OCI-M2 (cell line): Measurements from ENCODE around the gene NCK2.

Source experiments
- DNase-seq: peaks from one replicate; lab custom pipeline; 2025; ENCODE audit not compliant: unreplicated experiment; lab: John Stamatoyannopoulos, UW

NCK2 gene

DNA sequence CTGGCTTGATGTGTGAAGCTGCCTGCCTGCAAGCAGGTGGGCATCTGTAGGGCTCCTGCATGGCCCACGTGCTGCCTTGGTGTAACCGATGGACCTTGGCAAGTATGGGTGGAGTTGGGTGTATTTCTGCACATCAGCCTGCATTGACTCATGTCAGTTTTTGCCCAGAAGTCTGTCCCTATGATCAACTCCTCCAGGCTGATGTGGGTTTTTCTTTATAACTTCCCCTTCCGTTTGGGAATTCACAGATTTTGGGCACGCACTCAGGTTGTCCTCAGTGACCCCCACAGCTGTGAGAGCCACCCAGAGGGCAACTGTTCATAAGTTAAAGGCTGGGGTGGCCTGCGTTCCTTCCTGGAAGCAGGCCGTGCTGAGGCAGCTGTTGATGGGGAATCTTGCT, 123.3 kb downstream of the NCK2 start:
- no peak for DNase-seq

DNA sequence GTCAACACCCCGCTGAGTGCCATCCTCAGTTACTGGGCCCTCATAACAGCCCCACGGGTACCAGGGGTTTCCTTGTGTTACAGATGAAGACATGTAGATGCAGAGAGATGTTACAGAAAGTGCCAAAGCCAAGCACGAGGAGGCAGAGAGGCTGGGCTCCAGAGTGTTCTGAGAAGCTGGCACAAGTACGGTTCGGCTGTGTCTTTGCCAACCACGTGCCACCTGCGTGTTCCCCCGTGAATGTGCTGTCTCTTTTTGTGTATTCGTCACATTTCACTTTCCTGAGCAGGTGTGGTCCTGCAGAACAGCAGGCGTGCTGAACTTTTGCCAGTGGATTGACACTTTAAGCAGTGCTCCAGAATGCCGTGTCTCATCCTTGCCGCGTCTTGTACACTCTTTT, 124.6 kb downstream of the NCK2 start:
- DNase-seq: no peak

DNA sequence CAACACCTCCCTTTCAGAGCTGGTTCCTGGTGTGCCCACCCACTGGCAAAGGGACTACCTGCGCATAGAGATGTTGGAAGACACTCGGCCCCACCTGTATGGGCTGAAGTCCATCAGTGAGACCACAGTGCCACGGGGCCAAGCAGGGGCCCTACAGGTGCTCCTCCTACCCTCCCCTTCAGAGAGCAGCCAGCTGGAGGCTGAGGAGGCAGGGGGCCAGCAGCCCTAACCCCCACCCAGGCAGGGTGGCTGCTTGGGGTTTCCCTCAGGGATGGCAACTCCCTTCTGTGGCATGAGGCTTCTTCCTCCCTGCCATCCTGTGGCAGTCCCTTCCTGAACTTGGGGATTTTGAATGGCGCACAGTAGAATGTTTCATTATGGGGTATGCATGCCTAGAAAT, 125.3 kb downstream of the NCK2 start:
- no peak for DNase-seq

DNA sequence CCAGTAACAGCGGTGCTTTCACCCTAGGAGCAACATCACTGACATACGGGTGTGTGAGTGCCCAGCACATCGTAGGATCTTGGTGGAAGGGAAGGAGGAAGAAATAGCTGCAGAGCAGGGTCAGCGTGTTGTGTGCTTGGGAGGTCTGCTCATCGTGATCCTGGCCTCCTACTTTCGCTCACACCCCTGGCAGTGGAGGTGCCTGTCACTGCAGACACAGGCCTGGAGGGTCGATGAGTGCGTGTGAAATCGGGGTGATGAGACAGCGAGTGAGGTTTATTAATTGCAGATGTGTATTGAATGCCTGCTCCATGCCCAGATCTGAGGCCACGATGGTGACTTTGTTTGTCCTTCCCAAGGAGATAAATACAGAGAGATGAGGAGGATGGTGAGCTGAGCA, 126.1 kb downstream of the NCK2 start:
- no peak for DNase-seq

DNA sequence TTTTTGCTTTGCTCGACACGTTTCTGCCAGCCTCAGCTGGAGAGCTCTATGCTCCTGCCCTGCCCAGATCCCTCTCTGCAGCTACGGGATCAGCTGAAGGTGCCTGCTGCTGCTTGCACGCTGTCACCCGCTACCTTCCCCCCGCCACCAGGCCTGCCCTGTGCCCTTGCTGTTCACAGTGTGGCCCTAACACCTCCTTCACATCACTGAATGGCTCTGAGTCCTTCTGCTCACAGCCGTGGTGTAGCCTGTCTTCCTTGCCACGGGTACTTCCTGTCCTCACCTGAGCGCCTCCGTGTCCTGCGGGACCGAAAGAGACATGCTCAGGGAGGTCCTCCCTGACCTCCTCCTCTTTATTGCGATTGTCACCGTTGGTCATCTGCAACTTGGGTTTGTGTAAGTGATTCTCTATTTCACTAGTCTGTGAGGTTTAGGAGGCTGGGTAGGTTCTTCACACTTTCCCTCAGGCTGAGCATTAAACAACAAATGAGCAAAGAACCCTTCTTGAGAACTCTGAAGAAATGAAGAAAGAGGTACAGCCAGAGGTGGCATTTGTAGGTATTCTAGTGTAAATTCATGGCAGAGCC, 127.5 kb downstream of the NCK2 start:
- no peak for DNase-seq

DNA sequence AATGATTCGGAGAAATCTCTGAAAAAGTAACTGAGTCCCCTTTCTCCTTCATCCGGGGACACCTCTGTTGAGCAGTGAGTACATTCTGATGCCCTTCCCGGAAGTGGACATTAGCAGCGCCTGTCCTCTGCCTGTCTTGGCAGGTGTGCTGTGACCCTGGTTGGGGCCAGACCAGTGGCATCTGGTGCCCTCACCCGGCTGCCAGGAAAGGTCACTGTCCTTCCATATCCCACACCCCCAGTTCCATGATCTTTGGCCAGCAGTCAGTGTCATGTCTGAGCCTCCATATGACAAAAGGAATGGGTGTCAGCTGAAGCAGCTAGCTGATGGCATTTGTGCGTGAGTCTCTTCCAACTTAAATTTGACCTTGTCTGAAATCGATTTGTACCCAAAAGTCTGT, 128.1 kb downstream of the NCK2 start:
- no peak for DNase-seq

DNA sequence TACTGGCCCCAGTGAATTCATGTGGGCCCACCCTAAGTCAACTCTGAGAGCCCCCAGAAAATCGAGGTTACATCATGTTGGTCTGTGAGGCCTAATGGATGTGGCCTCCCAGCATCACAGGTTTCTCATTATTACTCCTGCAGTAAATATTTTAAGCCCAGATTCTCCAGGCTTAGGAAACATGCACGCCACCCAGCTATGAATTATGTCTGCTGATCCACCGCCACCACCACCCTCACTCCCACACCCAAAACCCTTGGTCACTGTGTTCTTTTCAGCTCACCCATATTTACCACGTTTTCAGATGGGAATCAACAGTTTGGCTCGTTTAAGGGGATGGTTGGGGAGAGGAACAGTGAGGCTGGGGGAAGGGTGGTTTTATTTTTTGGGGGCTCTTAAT, 128.6 kb downstream of the NCK2 start:
- no peak for DNase-seq

DNA sequence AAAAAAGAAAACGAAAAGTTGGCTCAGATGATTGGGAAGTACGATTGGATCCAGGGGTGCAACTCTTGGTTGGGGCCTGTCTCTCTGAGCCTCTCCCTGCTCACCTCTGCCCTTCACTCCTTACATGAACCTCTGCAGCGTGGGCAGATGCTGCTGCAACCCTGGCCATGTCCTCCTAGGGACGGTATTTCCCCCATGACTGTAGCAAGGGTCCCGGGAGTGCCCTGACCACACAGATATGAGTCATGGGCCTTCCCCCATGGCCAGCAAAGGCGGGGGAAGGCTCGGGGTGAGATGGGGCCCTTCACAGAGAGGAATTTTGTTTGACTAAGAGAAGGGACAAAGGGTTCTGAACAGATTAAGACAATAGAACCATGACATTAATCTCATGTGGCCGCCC, 129.0 kb downstream of the NCK2 start:
- no peak for DNase-seq

DNA sequence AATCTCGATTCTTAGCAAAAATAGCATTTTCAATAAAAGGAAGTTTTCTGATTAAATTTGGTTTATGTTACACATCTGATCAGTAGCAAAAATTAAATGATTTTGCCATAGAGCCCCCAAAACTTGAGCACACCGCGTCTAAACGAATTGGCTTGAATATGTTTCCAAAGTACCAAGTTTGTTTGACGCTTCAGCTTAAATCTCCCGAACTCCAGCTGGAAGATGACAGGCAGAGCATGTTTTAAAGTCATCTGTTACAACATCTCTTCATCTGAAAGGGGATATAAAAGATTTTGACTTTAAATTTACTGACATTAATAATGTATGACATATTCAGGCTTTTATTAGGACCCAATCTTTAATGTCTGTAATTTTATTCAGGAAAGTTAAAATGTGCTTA, 129.8 kb downstream of the NCK2 start:
- no peak for DNase-seq

DNA sequence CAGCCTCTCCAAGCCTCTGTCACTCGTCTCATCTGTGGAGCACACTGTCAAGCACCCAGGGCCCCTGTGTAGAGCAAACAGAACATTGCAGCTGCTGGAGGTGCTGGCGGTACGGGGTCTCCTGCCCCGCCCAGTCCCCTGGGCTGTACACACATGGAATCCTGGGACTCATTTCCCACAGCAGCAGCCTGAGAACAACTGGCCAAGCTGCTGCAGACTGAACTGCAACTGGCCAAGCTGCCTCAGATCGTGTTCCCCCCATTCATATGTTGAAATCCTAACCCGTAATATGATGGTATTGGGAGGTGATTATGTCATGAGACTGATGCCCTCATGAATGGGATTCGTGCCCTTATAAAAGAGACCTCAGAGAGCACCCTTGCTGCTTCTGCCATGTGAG, 130.5 kb downstream of the NCK2 start:
- no peak for DNase-seq

DNA sequence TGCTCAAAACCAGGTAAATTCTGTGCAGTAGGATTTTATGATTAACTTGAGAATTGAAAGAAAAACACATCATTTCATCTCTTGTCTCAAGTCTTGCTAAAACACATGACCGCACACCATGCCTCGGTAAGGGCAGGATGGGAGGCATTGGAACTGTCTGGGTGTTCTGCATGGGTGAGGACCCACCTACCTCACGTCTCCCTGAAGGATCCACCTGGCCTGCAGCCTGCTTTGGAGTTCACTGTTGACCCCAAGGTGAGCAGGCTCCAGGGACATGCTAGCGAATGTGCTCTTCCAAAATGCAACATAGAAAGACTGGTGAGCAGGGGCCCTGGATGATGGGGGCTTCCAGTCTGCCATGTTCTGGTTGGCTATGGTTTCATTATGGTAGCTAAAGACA, 131.5 kb downstream of the NCK2 start:
- no peak for DNase-seq

DNA sequence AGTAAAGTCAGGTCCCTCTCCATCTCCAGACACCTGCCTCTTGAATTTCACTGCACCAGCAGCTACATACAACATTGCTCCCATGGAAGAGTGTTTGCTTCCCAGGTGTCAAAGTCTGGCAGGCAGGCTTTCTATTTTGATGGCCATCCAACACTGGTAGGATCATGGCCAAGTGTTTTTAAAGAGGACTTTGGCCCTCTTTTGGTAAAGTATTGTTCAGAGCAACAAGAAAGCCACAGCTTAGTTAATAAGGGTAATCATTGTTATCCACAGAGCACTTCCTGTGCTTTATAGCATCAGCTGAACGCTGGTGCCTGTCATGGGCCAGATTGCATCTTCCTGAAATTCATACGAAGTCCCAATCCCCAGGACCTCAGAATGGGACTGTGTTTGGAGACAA, 133.2 kb downstream of the NCK2 start:
- no peak for DNase-seq

DNA sequence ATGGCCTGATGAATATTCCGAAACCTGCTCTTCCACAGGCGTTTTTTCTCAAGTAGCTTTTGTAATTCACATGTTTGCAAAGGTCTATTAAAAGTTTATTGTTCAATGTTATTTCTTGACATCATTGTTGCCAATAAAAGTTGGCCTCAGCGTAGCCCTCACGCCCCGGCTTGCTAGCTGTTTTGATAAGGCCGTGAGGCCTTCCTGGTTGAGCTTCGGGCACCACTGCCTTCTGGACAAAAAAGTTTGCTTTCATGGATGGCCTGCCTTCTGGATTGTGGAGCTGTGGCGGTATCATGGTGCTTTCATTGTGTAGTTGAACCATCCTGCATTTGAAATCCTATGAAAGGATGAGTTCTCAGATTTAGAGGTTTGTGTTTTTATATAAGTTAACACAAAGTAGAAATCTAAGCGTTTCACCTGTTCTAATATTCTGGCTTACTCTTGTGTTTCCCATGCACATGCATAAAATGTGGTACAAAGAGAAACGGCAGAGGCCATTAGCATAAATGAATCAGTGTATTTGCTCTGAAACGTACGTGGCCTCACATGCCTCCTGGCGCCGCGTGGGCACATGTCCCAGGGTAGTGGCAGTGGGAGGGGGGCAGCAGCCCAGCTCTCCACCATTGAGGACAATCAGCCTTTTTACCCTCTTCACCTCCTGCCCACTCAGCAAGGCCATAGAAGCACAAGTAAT, 134.5 kb downstream of the NCK2 start:
- no peak for DNase-seq

DNA sequence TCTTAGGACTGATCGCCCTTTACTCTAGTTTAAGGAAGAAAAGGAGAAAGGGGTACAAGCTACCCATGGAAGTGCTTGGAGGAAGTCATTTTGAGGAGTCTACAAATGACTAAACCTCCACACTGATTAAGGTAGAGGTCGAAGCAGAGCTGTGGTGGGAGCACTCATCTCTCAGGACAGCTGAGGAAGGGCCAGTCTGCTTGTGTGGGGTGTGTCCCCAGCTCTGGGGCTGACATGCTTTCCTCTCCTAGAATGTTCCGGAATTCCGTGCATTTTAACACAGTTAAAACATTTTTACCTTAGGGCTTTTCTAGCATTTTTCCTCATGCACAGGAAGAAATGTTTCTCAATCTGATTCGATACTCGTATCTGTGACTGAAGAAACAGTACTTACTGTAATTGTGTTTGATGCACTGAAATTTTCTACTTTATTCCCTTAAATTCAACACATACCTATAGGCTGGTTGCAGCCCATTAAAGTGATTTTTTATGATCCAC, 135.1 kb downstream of the NCK2 start:
- no peak for DNase-seq

DNA sequence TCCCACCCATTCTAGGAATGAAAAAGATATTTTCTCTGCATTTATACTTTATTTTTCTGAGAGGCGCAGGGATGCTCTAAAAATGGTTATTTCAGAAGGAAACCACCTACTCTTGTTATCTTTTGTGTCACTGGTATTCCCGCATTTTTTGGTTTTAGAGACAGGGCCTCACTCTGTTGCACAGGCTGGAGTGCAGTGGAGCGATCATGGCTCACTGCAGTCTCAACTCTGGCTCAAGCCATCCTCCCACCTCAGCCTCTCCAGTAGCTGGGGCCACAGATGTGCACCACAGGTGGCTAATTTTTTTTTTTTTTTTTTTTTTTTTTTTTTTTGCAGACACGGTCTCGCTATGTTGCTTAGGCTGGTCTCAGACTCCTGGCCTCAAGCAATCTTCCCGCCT, 135.9 kb downstream of the NCK2 start:
- no peak for DNase-seq

DNA sequence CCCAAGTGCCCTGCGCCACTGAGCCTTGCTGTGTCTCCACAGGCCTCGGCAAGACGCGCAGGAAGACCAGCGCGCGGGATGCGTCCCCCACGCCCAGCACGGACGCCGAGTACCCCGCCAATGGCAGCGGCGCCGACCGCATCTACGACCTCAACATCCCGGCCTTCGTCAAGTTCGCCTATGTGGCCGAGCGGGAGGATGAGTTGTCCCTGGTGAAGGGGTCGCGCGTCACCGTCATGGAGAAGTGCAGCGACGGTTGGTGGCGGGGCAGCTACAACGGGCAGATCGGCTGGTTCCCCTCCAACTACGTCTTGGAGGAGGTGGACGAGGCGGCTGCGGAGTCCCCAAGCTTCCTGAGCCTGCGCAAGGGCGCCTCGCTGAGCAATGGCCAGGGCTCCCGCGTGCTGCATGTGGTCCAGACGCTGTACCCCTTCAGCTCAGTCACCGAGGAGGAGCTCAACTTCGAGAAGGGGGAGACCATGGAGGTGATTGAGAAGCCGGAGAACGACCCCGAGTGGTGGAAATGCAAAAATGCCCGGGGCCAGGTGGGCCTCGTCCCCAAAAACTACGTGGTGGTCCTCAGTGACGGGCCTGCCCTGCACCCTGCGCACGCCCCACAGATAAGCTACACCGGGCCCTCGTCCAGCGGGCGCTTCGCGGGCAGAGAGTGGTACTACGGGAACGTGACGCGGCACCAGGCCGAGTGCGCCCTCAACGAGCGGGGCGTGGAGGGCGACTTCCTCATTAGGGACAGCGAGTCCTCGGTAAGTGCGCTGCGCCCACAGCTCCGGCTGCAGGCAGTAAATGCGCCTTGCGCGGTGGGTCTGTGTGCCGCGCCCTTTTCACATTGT, 136.8 kb downstream of the NCK2 start:
- DNase-seq: no peak

DNA sequence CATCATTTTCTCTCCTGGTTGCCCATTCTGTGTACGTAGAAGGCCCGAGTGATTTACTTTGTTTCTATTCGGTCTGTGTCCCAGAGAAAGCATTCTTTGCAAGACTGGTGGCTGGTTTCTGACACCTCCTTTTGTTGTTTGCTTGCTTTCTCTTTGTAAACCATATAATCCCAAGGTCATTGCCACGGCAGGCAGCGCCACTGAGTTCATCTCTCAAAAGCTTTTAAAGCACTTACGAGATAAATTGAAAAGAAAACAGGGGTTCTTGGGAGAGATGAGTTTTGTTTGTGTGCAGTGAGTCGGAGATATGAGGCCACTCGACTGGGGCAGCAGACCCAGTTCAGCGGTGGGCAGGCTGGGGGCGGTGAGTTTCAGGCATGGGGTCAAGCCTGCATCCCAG, 137.6 kb downstream of the NCK2 start:
- DNase-seq: no peak

DNA sequence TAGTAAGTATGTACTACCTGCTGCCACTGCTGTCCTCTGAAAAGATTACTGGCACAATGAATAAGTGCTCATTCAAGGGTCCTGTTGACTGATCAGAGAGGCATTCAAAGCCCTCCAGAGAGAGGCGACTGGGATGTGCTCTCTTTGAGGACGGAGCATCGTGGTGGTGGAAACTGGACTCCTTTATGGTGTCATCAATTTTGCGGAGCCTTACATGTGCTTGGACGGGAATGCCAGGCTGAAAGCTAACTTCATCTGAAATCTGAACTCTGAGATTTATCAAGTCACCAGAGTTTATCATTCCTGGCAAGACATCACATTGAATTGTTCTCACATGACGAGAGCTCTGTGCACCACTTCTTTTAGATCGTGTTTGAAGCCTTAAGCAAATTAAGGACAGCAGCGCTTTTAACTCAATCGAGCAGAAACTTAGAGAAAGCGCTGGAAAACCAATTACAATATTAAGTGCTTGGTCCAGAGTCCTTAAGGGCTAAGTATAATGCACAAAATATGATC, 138.3 kb downstream of the NCK2 start:
- DNase-seq: no peak

DNA sequence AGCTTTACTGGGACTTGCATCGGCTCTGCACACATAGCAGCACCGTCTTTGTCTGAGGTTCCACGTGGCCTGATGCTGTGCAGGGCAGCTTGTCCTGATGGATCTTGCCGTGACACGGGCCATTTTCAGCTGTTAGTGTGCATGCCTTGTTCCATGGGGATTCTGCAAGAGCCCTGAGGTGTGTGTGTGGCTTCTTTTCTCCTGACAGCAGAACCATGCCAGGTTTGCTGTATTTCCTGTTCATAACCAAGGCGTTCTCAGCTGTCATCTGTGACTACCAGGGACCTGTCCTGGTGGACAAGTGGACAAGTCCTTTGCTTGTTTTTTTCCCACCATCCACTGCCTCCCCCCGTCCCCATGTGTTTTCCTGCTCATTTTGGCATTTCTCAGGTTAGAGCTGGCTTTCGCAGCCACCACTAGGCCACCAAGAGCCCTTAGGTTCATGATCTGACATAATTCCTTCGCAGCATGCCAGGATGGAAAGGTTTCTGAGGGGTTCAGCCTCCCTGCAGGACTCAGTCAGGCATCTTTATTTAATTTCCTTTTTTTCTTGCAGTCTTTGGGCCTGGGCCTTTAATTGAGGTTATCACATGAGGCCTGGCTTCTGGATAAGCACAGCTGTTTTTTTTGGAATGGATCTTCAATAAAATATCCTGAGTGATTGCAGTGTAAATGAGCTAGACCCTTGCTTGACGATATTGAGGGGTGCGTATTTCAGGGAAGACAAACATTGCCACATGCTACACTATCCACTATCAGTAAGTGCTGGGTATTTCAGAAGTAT, 139.4 kb downstream of the NCK2 start:
- DNase-seq: no peak

DNA sequence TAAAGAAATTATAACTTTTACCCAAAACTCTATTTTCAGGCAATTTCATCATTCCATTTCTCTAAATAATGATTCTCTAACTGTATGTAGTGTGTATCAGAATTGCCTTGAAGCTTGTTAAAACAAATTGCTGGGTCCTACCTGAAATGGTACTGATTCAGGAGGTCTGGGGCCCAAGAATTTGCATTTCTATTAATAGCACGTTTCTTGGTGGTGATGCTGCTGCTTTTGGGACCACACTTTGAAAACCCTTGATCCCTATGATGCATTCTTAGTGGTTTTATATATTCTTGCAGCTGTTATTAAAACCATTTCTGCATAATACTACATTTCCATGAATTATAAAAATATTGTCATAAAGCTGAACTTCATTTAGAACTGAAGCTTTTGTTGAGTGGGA, 140.7 kb downstream of the NCK2 start:
- no peak for DNase-seq

DNA sequence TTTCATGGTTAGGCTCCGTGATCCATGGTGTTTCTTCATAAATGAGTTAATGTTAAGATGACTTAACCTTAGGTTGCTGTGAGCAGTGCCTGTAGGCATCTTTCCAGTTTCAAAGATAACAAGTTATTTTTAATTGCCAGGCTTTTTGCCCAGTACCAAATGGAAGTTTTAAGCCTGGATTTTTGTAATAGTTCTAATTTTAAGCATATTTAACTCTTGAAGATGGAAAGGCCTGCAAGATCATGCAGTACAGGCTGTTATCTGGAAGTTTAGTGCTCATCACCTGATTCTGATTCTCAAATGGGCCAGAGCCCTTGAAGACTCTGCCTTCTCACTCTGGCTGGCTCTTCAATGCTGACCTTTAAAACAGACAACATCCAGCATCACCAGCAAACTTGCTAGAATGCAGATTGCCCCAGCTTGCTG, 141.3 kb downstream of the NCK2 start:
- no peak for DNase-seq
